Epithelial cell of esophagus (primary cell): ENCODE measurements around the gene LPIN1.

ENCODE experiments used
- DNase-seq: peaks from one replicate; pipeline ENCODE4 v3.0.0; 2010; ENCODE audit warnings: low read depth
- H3K4me3 ChIP-seq: 2 replicates; pipeline ENCODE4 v1.5.1; 2011; ENCODE audit warnings: mild to moderate bottlenecking, low read length, control low read depth
- TF ChIP-seq, protein P1 (sequence below): IDR thresholded peaks from 2 replicates; pipeline ENCODE4 v1.5.1; 2011; ENCODE audit warnings: low read depth, mild to moderate bottlenecking, low read length, control low read depth, inconsistent platforms; ENCODE audit not compliant: insufficient read depth; ENCODE audit errors: missing control alignments

Gene LPIN1

DNA sequence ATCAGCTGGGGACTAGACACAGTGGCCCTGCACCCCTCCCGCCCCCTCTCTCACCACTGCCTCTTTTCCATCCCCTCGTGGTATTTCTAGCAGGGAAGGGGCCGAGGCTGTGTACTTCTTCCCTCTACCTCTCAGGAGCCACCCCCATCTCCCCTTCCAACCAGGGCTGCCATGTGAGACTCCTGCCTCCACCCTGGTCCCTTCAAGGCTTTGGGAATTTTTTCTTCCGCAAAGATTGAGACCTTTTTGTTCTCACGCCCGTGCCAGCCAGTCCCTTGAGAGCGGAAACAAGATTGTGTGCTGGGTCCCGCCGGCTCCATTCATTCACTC, 39.1 kb downstream of the LPIN1 start:
- TF ChIP-seq, protein P1, sequence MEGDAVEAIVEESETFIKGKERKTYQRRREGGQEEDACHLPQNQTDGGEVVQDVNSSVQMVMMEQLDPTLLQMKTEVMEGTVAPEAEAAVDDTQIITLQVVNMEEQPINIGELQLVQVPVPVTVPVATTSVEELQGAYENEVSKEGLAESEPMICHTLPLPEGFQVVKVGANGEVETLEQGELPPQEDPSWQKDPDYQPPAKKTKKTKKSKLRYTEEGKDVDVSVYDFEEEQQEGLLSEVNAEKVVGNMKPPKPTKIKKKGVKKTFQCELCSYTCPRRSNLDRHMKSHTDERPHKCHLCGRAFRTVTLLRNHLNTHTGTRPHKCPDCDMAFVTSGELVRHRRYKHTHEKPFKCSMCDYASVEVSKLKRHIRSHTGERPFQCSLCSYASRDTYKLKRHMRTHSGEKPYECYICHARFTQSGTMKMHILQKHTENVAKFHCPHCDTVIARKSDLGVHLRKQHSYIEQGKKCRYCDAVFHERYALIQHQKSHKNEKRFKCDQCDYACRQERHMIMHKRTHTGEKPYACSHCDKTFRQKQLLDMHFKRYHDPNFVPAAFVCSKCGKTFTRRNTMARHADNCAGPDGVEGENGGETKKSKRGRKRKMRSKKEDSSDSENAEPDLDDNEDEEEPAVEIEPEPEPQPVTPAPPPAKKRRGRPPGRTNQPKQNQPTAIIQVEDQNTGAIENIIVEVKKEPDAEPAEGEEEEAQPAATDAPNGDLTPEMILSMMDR: no peak
- H3K4me3 ChIP-seq: no peak overlapping the region
- no peak for DNase-seq

DNA sequence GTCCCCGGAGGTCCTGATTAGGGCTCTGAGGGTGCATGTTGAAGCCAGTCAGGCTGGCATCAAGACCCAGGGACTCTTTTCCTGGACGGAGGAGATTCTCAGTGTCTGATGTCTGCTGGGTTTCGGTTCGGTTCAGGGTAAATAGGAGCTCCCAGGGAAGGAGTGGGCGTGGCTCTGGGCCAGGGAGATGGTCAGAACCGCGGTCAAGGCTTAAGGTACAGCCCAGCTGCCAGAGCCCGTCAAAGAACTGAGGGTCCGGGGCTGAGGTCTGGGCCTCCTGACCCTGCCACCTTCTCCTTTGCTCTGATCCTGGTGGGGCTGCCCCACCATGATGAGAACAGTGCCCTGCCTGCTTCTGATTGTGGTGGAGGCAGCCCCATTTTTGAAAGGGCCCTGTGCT, 39.8 kb downstream of the LPIN1 start:
- TF ChIP-seq, protein P1: no peak
- no peak for DNase-seq
- H3K4me3 ChIP-seq: no peak overlapping the region

DNA sequence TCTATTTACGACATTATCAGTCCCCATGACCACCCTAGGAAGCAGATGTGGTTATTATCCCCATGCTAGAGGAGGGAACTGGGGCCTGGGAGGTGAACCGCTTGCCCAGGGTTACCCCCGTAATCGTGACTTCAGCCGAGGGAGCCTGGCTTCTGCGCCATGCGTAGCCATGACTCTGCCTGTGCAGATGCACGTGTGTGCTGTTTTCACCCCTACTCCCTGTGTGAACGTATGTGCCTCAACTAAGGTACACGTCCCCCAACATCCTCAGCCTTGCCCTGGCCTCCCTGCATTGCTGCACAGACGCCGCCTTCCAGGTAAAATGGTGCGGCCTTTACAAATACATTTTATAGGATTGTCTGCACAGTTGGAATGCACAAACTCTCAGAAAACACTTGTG, 40.2 kb downstream of the LPIN1 start:
- DNase-seq: no peak
- no peak overlapping the region for H3K4me3 ChIP-seq
- TF ChIP-seq, protein P1: no peak

DNA sequence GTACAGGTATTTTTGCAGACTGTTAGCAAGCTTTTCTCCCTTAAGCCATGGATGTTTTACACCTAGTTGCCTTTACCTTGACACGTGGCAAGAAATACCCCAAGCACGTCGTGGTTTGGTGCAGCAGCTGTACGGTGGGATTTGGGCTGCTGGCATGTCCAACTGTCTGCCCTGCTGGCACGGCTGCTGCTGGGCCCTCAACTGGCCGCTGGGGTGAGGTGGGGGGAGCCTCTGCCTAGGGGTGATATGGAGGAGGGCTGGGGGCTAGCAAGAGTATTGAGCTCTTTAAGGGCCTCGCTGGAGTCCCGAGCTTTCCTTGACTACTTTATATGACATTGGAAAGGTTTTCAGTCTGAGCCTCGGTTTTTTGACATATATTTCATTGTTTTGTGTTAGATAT, 41.6 kb downstream of the LPIN1 start:
- no peak overlapping the region for H3K4me3 ChIP-seq
- no peak for DNase-seq
- TF ChIP-seq, protein P1: no peak

DNA sequence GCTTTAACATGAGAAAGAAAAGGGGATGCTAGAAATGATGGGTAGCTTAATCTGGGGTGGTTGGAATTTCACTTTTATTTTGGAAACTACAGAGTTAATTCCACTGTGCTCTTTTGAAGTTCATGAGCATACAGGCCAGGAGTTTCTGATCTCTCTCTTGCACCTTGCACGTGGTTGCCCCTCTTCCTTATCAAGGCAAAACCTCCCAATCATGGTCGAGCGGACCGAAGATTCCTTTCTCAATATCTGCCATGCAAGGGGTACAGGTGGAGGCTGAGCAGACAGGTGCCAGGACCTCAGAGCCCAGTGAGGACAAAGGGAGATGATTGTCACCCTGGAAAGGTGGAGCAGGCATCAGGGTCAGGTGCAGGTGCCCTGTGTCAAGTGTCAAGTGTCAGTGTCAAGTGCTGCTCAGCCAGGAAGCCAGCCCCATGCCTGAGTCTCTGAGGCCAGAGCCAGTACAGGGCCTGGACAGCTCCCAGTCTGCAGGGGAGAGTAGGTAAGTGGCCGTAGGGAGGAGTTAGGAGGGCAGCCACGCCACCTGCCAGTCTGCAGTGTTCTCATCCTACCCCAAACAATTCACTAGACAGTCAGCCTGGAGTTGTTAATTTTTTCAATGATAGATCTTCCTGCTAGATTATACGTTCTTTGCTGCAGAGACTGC, 42.2 kb downstream of the LPIN1 start:
- no peak for DNase-seq
- TF ChIP-seq, protein P1: no peak
- no peak overlapping the region for H3K4me3 ChIP-seq

DNA sequence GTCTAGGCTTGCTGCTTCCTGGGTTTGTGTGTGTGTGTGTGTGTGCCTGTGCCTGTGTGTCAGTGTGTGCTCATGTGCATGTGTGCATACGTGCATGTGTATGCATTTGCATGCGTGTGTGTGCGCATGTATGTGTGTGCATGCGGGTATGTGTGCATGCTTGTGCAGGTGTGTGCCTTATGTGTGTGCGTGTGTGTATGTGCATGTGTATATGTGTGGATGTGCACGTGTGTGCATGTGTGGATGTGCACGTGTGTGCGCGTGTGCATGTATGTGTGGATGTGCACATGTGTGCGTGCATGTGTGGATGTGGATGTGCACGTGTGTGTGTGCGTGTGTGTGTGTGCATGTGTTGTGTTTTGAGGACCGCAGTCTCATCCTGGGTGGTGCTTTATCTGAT, 42.8 kb downstream of the LPIN1 start:
- TF ChIP-seq, protein P1: no peak
- H3K4me3 ChIP-seq: no peak overlapping the region
- no peak for DNase-seq

DNA sequence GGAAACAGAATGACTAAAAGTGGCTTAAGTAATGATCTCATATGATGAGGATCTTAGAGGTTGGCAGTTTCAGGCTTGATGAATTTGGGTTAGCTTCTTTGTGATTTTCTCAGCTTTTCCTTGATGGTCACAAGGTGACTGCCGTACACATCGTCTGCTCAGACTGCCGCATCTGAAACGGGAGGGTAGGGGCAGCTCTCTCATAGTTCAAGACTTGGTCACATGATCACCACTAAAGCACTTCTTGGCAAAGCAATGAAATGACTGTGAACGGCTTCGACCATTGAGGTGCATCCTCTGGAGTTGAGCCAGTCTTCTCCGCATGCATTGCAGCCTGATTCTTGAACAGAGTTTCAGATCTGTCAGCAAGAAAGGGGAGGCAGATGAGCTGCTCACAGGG, 43.8 kb downstream of the LPIN1 start:
- no peak for DNase-seq
- H3K4me3 ChIP-seq: no peak overlapping the region
- TF ChIP-seq, protein P1: no peak
